ENCODE measurements around the gene ASIC2.

Gene ASIC2

DNA sequence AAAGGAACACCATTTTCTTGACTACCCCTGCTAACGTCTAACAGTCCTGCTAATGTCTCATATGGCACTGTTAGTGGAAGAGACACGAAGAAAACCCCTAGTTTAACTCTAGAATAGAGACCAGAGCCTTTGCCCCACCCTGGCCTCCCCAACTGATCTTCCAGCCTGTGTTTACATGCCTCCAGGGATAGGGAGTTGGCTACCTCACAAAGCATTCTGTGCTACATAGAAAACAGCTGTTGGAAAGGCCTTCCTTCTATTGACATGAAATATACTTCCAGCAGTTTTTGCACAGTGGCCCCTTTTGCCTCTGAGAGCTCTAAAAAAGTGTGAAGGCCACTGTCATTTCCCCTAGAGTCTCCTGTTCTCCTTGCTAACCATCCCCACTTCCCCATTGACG, 73.1 kb downstream of the ASIC2 start:
- H3K4me1 ChIP-seq (ENCODE audit: control insufficient read depth in 1 of 2, insufficient read depth in 2 of 2, low read length in 2 of 2): peaks cover 0 to 3% of the 10 kb centered on the region in 2 donors
- no peak overlapping the region for H3K4me3 ChIP-seq (ENCODE audit: low read depth in 1 of 2, low read length in 2 of 2)
- H3K27me3 ChIP-seq (ENCODE audit: low read depth, low read length): peaks cover 5% of the 10 kb centered on the region
- no peaks in the 10 kb centered on the region for H3K36me3 ChIP-seq (ENCODE audit: control insufficient read depth in 1 of 2, insufficient read depth in 2 of 2, low read length in 2 of 2)
- H3K27ac ChIP-seq (ENCODE audit: low read length): no peak overlapping the region
- H3K9me3 ChIP-seq (ENCODE audit: control insufficient read depth in 1 of 2, low read length in 2 of 2): no peaks in the 10 kb centered on the region

DNA sequence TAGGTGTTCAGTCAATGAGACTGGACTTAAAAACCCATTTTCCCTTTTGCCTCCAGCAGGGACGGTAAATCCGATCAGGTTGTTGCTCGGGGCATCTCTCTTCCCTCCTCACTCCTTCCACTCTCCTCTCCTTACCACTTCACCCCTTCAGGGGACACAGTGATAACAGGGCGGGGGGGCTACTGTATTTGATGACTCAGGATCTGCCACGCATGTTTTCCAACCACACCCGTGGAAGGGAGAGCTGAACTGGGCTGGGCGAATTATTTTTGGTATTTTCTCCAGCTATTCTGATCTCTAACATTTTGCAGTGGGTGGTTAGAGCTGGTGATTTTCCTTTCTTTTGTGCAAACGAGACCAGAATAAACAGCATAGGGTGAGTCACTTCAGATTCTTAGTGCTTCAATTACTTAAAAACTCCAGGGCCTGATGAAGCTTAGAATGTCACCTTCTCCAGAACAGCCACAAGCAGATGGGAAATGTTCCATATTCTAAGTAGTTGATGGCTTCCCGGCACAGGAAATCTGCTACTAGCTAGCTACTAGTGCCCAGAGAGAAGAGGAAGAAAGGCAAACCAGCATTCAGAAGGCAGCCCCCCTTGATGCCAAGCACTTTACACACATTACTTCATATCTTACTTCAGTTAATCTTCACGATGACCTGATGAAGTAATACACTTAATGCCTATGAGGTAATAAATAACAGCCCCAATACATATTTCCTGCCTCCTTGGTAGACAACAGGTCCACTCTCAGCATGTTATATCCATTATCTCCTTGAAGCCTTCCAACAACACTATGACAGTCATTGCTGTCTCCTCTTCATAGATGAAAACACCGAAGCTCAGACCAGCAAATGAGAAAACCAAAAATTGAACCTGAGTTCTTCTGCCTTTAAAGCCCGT, 74.1 kb downstream of the ASIC2 start:
- peaks cover 0 to 3% of the 10 kb centered on the region in 2 donors for H3K4me1 ChIP-seq (ENCODE audit: control insufficient read depth in 1 of 2, insufficient read depth in 2 of 2, low read length in 2 of 2)
- no peak overlapping the region for H3K27ac ChIP-seq (ENCODE audit: low read length)
- no peak overlapping the region for H3K4me3 ChIP-seq (ENCODE audit: low read depth in 1 of 2, low read length in 2 of 2)
- peaks cover 5% of the 10 kb centered on the region for H3K27me3 ChIP-seq (ENCODE audit: low read depth, low read length)
- H3K36me3 ChIP-seq (ENCODE audit: control insufficient read depth in 1 of 2, insufficient read depth in 2 of 2, low read length in 2 of 2): no peaks in the 10 kb centered on the region
- H3K9me3 ChIP-seq (ENCODE audit: control insufficient read depth in 1 of 2, low read length in 2 of 2): no peaks in the 10 kb centered on the region

DNA sequence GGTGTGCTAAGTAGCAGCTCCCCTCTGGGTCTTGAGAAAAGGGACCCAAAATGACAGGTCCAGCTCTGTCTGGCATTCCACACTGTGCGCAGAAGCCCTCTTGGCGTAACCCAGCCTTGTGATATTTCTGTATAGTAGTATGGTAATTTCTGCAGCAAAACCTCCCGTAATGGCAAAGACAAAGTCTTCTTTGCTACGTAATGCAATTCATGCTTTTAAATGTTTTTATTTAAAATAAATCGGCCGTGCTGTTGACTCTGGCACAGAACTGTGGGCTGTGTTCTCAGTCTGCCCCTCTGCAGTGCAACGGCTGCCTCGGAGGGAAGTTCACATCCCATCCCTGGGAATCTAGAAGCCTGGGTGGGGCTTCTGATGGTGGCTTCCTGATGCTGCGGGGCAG, 75.2 kb downstream of the ASIC2 start:
- Histone ChIP-seq H3K36me3 (ENCODE audit: control insufficient read depth in 1 of 2, insufficient read depth in 2 of 2, low read length in 2 of 2) (no peaks in the 10 kb centered on the region), H3K27me3 (ENCODE audit: low read depth, low read length) (peaks cover 5% of the 10 kb centered on the region), H3K9me3 (ENCODE audit: control insufficient read depth in 1 of 2, low read length in 2 of 2) (no peaks in the 10 kb centered on the region), H3K4me1 (ENCODE audit: control insufficient read depth in 1 of 2, insufficient read depth in 2 of 2, low read length in 2 of 2) (peaks cover 0 to 3% of the 10 kb centered on the region in 2 donors), H3K27ac (ENCODE audit: low read length) (no peak overlapping the region), H3K4me3 (ENCODE audit: low read depth in 1 of 2, low read length in 2 of 2) (no peak overlapping the region)

DNA sequence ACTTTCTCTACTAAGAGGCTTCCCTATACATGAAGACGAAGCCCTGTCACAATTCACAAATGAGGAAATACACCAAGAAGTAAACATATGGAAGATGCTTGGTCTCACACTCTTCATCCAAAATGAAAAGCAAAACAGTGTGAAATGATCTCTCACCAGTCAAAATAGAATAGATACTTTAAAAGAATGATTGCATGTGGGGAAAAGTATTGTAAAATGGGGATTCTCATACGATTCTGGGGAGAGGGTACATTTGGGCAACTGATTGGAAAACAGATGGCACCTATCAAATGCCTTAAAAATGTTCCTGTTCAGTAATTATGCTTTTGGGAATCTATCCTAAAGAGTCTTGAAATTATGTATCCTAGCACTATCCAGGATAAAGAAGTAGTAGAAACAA, 78.1 kb downstream of the ASIC2 start:
- Histone ChIP-seq H3K4me1 (ENCODE audit: control insufficient read depth in 1 of 2, insufficient read depth in 2 of 2, low read length in 2 of 2) (peaks cover 0 to 3% of the 10 kb centered on the region in 2 donors), H3K27ac (ENCODE audit: low read length) (no peak overlapping the region), H3K9me3 (ENCODE audit: control insufficient read depth in 1 of 2, low read length in 2 of 2) (no peaks in the 10 kb centered on the region), H3K4me3 (ENCODE audit: low read depth in 1 of 2, low read length in 2 of 2) (no peak overlapping the region), H3K27me3 (ENCODE audit: low read depth, low read length) (peaks cover 5% of the 10 kb centered on the region), H3K36me3 (ENCODE audit: control insufficient read depth in 1 of 2, insufficient read depth in 2 of 2, low read length in 2 of 2) (no peaks in the 10 kb centered on the region)

DNA sequence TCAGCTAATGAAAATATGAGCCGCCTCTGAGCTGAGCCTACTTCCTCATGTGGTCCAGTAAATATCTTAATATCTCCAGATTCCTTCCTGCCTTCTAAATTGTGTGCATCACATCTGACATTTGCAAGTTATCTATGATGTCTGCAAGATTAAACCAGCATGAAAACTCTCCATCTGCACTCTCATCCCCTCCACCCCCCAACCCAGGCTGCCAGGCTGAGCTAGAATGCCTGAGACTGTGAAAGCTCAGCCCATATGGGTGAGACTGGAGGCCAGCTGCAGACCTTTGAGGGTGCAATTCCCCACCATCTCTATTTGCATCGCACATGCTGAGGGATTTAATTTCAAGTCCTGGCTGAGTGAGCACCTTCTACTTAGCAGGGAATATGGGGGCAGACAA, 82.8 kb downstream of the ASIC2 start:
- Histone ChIP-seq H3K4me3 (ENCODE audit: low read depth in 1 of 2, low read length in 2 of 2) (no peak overlapping the region), H3K9me3 (ENCODE audit: control insufficient read depth in 1 of 2, low read length in 2 of 2) (no peaks in the 10 kb centered on the region), H3K4me1 (ENCODE audit: control insufficient read depth in 1 of 2, insufficient read depth in 2 of 2, low read length in 2 of 2) (no peaks in the 10 kb centered on the region), H3K27me3 (ENCODE audit: low read depth, low read length) (no peaks in the 10 kb centered on the region), H3K27ac (ENCODE audit: low read length) (no peak overlapping the region), H3K36me3 (ENCODE audit: control insufficient read depth in 1 of 2, insufficient read depth in 2 of 2, low read length in 2 of 2) (no peaks in the 10 kb centered on the region)

DNA sequence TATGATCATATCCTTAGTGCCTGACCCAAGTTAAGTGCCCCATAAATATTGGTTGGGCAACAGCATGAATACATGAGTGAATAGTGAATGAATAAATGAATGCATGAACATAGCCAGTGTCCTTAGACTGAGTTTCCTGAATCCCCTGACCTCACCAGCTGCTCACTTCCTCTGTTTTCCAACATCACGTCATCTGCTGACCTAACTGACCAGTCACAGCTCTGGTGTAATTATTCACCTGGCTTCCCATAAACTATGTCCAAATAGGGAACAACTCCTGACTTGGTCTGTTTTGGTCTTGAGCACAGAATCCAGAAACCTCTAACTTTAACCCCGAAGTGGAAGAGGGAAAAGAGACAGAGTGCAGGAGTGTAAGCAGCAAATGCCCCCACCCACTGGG, 83.4 kb downstream of the ASIC2 start:
- H3K27me3 ChIP-seq (ENCODE audit: low read depth, low read length): no peaks in the 10 kb centered on the region
- H3K9me3 ChIP-seq (ENCODE audit: control insufficient read depth in 1 of 2, low read length in 2 of 2): no peaks in the 10 kb centered on the region
- H3K27ac ChIP-seq (ENCODE audit: low read length): no peak overlapping the region
- no peaks in the 10 kb centered on the region for H3K36me3 ChIP-seq (ENCODE audit: control insufficient read depth in 1 of 2, insufficient read depth in 2 of 2, low read length in 2 of 2)
- H3K4me1 ChIP-seq (ENCODE audit: control insufficient read depth in 1 of 2, insufficient read depth in 2 of 2, low read length in 2 of 2): no peaks in the 10 kb centered on the region
- H3K4me3 ChIP-seq (ENCODE audit: low read depth in 1 of 2, low read length in 2 of 2): no peak overlapping the region

DNA sequence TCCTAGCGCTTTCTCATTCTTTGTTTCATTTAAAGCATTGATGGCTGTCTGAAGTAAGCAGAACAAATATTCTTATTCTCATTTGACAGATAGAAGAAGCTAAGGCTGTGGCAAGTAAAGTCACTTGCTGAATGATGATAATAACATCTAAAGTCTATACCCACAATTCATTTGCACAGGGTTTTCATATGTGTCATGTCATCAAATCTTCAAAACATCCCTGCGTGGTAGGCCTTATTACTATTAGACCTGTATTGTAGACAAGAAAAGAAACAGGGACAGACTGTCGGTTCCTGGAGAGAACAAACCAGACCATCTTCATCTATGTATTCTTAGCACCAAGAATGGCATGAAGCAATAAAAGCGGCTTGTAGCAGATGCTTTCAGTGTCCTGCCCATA, 85.9 kb downstream of the ASIC2 start:
- H3K4me3 ChIP-seq (ENCODE audit: low read depth in 1 of 2, low read length in 2 of 2): no peak overlapping the region
- no peaks in the 10 kb centered on the region for H3K4me1 ChIP-seq (ENCODE audit: control insufficient read depth in 1 of 2, insufficient read depth in 2 of 2, low read length in 2 of 2)
- no peaks in the 10 kb centered on the region for H3K36me3 ChIP-seq (ENCODE audit: control insufficient read depth in 1 of 2, insufficient read depth in 2 of 2, low read length in 2 of 2)
- H3K27me3 ChIP-seq (ENCODE audit: low read depth, low read length): no peaks in the 10 kb centered on the region
- no peaks in the 10 kb centered on the region for H3K9me3 ChIP-seq (ENCODE audit: control insufficient read depth in 1 of 2, low read length in 2 of 2)
- no peak overlapping the region for H3K27ac ChIP-seq (ENCODE audit: low read length)

DNA sequence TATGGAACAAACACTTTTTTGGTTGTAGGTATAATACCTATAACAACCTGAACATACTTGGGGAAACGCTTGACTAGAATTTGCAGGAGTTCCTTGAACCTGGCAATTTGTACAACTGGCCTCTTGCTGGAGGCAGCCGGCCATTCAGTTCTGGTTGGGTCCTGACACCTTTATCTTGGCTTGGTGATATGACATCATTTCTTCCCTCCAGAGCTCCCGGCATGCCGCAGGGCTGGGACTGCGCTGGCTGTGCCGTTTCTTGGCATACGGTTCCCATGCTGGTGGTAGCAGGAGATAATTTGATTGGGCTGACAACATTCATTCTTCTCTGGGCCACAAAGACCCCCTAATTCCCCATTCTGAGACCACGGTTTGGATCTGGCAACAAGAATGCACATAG, 87.5 kb downstream of the ASIC2 start:
- no peaks in the 10 kb centered on the region for H3K4me1 ChIP-seq (ENCODE audit: control insufficient read depth in 1 of 2, insufficient read depth in 2 of 2, low read length in 2 of 2)
- H3K27ac ChIP-seq (ENCODE audit: low read length): no peak overlapping the region
- H3K4me3 ChIP-seq (ENCODE audit: low read depth in 1 of 2, low read length in 2 of 2): no peak overlapping the region
- no peaks in the 10 kb centered on the region for H3K36me3 ChIP-seq (ENCODE audit: control insufficient read depth in 1 of 2, insufficient read depth in 2 of 2, low read length in 2 of 2)
- H3K27me3 ChIP-seq (ENCODE audit: low read depth, low read length): no peaks in the 10 kb centered on the region
- H3K9me3 ChIP-seq (ENCODE audit: control insufficient read depth in 1 of 2, low read length in 2 of 2): no peaks in the 10 kb centered on the region

DNA sequence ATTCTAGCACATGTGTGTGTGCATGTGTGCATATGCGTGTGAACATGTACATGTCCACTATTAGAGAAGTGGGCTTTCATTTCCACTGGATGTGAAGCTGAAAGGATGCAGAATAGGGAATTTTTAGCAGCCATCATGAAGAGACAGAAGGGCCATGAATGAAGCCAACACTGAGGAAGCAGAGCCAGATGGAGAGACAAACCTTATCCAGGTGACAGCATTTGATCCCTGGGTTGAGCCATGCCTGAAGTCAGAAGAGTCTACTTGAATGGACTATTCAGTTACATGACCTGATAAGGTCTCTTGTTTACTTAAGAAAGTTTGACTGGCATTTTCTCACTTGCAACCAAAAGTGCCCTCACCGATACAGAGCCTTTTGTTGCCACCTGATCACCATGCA, 88.4 kb downstream of the ASIC2 start:
- Histone ChIP-seq H3K36me3 (ENCODE audit: control insufficient read depth in 1 of 2, insufficient read depth in 2 of 2, low read length in 2 of 2) (no peaks in the 10 kb centered on the region), H3K27ac (ENCODE audit: low read length) (no peak overlapping the region), H3K9me3 (ENCODE audit: control insufficient read depth in 1 of 2, low read length in 2 of 2) (no peaks in the 10 kb centered on the region), H3K27me3 (ENCODE audit: low read depth, low read length) (no peaks in the 10 kb centered on the region), H3K4me1 (ENCODE audit: control insufficient read depth in 1 of 2, insufficient read depth in 2 of 2, low read length in 2 of 2) (no peaks in the 10 kb centered on the region), H3K4me3 (ENCODE audit: low read depth in 1 of 2, low read length in 2 of 2) (no peak overlapping the region)

DNA sequence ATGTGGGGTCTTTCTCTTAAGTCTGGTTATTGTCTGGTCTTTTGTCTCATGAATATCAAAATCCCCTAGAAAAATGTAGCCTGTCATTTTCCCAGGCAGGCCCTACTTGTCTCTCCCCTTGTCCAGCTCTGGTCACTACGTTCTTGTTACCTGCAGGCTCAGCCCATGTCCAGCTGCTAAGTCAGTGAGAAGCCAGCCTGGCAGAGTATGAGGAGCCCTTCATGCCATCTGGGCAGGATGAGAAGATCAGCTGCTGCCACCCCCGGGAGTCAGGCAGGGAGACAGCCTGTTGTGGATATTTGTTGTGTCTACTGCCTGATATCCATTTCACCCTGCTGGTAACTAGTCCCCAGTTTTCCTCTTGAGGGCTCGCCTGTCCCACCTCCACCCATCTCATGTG, 88.9 kb downstream of the ASIC2 start:
- no peak overlapping the region for H3K27ac ChIP-seq (ENCODE audit: low read length)
- H3K36me3 ChIP-seq (ENCODE audit: control insufficient read depth in 1 of 2, insufficient read depth in 2 of 2, low read length in 2 of 2): no peaks in the 10 kb centered on the region
- H3K27me3 ChIP-seq (ENCODE audit: low read depth, low read length): no peaks in the 10 kb centered on the region
- no peaks in the 10 kb centered on the region for H3K9me3 ChIP-seq (ENCODE audit: control insufficient read depth in 1 of 2, low read length in 2 of 2)
- H3K4me3 ChIP-seq (ENCODE audit: low read depth in 1 of 2, low read length in 2 of 2): no peak overlapping the region
- no peaks in the 10 kb centered on the region for H3K4me1 ChIP-seq (ENCODE audit: control insufficient read depth in 1 of 2, insufficient read depth in 2 of 2, low read length in 2 of 2)

DNA sequence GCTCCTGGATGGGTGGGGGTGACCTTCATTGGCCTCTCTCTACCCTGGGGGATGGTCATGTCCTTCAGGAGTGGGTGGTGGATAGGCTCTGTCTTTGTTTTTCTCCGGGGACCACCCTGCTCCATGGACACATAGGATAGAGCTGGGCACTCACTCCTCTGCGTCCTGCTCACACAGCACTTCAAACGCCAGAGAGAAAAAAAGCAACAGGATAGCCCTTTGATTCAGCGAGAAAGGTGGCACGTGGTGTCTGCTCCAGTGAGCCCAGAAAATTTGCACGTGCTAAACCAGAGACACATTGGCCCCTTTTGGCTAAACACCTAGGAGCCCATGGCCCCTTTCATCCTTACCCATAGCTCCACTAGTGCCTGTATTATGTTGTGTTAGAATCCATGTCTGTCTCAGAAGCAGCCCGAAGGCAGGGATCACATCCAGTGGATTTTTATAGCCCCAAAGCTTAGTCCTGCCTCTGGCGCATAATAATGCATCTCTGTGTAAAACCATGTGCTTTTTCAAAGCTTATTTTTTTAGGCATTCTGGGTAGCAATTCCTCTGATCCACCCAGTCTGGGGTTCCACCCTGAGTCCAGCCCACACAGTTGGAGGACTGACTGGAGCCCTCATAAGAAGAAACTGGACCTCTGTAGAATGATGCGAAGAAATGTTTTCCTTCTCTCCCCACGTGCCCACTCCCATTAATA, 90.1 kb downstream of the ASIC2 start:
- no peak overlapping the region for H3K4me3 ChIP-seq (ENCODE audit: low read depth in 1 of 2, low read length in 2 of 2)
- no peak overlapping the region for H3K27ac ChIP-seq (ENCODE audit: low read length)
- H3K4me1 ChIP-seq (ENCODE audit: control insufficient read depth in 1 of 2, insufficient read depth in 2 of 2, low read length in 2 of 2): no peaks in the 10 kb centered on the region
- no peaks in the 10 kb centered on the region for H3K27me3 ChIP-seq (ENCODE audit: low read depth, low read length)
- H3K36me3 ChIP-seq (ENCODE audit: control insufficient read depth in 1 of 2, insufficient read depth in 2 of 2, low read length in 2 of 2): no peaks in the 10 kb centered on the region
- H3K9me3 ChIP-seq (ENCODE audit: control insufficient read depth in 1 of 2, low read length in 2 of 2): no peaks in the 10 kb centered on the region

Data from muscle layer of duodenum (tissue), 2 donors.